Left lung (tissue), 10 donors: ENCODE data around the gene CDX1. TPM values are rescaled to one million over a fixed set of nuclear protein-coding genes. Genes with fewer than 3 reads are reported as not detected.

Experiments
- ATAC-seq: fragments of 200-7000 bp; cut with Tn5 transposase; one replicate; pipeline ENCODE4 v1.9.1; 2020; ENCODE audit warnings: moderate library complexity
- DNase-seq, 4 donors: peaks; one replicate each; pipeline ENCODE4 v3.0.0-alpha.2; 2013 to 2020
- H3K27ac ChIP-seq, 2 donors: fragments of 200-600 bp; sonication (generic) in 1 of 2; one replicate each; pipeline versions ENCODE4 v1.5.0 to v1.8.0; 2020 to 2021
- H3K27me3 ChIP-seq, 2 donors: fragments of 200-600 bp; sonication (generic) in 1 of 2; one replicate each; pipeline versions ENCODE4 v1.5.0 to v1.8.0; 2020 to 2021
- H3K36me3 ChIP-seq, 2 donors: fragments of 200-600 bp; sonication (generic) in 1 of 2; one replicate each; pipeline versions ENCODE4 v1.5.0 to v1.8.0; 2020 to 2021
- H3K4me1 ChIP-seq, 2 donors: fragments of 200-600 bp; one replicate each; pipeline ENCODE4 v1.8.0; 2021
- H3K4me3 ChIP-seq, 2 donors: fragments of 200-600 bp; sonication (generic) in 1 of 2; one replicate each; pipeline versions ENCODE4 v1.5.0 to v1.8.0; 2020 to 2021; ENCODE audit warnings: mild to moderate bottlenecking in 1 of 2
- H3K9me3 ChIP-seq, 2 donors: fragments of 200-600 bp; sonication (generic) in 1 of 2; one replicate each; pipeline versions ENCODE4 v1.5.0 to v1.8.0; 2020 to 2021
- intact Hi-C, 2 donors: fragments of 100-400 bp; cut with DNase I; formaldehyde crosslinking; loops; one replicate each; pipeline versions ENCODE4 v1.11.2 to v1.14.2; 2022
- polyA plus RNA-seq, 6 donors: library from polyadenylated mRNA; unstranded; fragments of 120-200 nt; gene quantifications; one replicate each; pipeline ENCODE4 v1.2.1, GENCODE V29; 2013; ENCODE audit not compliant: insufficient read length in 6 of 6
- total RNA-seq, 2 donors: library from RNA; stranded (reverse); fragmentation: NEBNext Ultra II Directional; extraction: Animal tissue kit (Norgen Biotek cat#: 25700); gene quantifications; one replicate each; pipeline ENCODE4 v1.2.1, GENCODE V29; 2021
- TF ChIP-seq, protein P1 (sequence below), 2 donors: fragments of 200-600 bp; sonication (generic) in 1 of 2; IDR thresholded peaks; one replicate each; pipeline versions ENCODE4 v1.5.0 to v1.8.0; 2021; ENCODE audit warnings: antibody characterized with exemption in 2 of 2
- donor health status: DM: no; HTN: yes; CAD: no.
- donor health status: DM: no; HTN: no; CAD: no.

CDX1 gene
- total and polyA plus RNA-seq, 8 donors, result 0.14 to 0.60 (median 0.34) TPM; not detected in 1

DNA sequence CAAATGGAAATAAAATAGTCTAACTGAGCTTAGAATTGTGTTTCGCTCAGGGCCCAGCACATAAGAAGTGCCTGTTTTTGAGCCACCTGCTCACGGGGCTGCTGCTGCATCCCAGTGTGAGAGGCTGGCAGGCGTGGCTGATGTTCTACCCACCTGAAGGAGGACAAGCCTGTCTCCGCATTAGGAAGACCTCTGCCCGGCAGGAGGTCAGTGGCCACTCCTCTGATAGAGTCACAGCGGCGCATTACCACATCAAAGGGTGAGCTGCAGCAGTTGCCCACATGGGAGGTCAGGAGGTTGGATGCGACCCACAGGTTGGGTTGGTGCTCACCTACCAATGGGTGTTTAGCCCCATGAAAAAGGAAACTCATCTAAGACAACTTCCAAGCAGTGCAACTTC, 19.6 kb downstream of the CDX1 start:
- H3K27ac ChIP-seq, result no peak overlapping the region
- TF ChIP-seq, protein P1, sequence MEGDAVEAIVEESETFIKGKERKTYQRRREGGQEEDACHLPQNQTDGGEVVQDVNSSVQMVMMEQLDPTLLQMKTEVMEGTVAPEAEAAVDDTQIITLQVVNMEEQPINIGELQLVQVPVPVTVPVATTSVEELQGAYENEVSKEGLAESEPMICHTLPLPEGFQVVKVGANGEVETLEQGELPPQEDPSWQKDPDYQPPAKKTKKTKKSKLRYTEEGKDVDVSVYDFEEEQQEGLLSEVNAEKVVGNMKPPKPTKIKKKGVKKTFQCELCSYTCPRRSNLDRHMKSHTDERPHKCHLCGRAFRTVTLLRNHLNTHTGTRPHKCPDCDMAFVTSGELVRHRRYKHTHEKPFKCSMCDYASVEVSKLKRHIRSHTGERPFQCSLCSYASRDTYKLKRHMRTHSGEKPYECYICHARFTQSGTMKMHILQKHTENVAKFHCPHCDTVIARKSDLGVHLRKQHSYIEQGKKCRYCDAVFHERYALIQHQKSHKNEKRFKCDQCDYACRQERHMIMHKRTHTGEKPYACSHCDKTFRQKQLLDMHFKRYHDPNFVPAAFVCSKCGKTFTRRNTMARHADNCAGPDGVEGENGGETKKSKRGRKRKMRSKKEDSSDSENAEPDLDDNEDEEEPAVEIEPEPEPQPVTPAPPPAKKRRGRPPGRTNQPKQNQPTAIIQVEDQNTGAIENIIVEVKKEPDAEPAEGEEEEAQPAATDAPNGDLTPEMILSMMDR (IDR thresholded peaks at IDR 0.05), result no peak
- ATAC-seq, result no peak
- no peaks in the 10 kb centered on the region for H3K36me3 ChIP-seq
- intact Hi-C loops, result no loop called here
- no peak overlapping the region for H3K4me3 ChIP-seq
- H3K27me3 ChIP-seq, result peaks cover 19 to 31% of the 10 kb centered on the region in 2 donors
- no peaks in the 10 kb centered on the region for H3K9me3 ChIP-seq
- DNase-seq, result peak in 1 of 4 donors; percentile 52
- H3K4me1 ChIP-seq, result peaks cover 0 to 10% of the 10 kb centered on the region in 2 donors

DNA sequence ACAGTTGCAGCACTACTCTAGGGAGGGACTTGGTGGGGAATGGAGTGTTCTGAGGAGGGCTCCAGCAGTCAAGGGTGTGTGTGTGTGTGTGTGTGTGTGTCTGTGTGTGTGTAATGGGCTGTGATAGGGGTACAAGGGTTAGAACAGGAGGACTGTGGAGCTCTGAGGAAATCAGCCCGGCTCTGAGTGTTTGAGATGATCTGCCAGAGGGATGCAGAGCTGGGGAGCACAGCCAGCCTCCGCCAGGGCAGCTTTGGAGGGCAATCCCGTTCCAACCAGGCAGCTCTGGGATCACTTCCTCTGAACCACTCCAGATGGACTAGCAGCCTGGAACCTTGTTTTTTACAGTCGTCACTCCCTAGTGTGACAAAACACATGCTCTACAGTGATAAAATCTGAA, 20.3 kb downstream of the CDX1 start:
- TF ChIP-seq, protein P1 (IDR thresholded peaks at IDR 0.05), result no peak
- Histone ChIP-seq H3K4me3 (no peak overlapping the region), H3K36me3 (no peaks in the 10 kb centered on the region), H3K4me1 (peaks cover 0 to 7% of the 10 kb centered on the region in 2 donors), H3K9me3 (no peaks in the 10 kb centered on the region), H3K27ac (no peak overlapping the region), H3K27me3 (peaks cover 19 to 39% of the 10 kb centered on the region in 2 donors)
- no peak for ATAC-seq
- intact Hi-C loops, result no loop called here
- DNase-seq, result peak in 1 of 4 donors; percentile 18

DNA sequence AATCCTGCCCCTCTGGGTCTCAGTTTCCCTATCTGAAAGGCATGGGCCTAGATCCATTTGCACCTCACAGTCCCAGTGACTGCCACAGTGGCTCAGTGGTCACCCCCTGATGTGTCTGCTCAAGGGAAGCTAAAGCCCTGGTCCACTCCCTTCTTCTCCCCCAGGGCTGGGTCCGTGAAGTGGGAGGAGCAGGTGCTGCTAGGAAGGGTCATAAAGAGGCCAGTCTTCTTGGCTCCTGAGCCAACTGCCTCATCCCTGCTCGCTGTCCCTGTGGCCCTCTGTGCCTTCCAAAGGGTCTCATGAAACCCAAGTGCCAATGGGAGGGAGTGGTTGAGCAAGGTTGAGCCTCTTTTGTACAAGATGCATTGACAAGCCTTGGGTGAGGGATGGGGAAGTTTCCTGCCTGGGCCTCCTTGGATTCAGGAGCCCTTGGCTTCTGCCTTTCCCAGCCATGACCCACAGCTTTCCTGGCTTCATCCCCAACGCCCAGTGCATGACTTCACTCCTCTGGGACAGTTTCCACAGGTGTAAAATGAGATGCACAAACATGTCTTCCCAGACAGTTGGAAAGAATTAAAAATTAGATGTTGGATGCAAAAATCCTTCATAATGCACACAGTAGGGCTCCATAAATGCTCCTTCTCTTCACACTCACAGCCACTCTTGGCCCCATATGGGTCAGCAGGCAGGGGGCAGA, 21.7 kb downstream of the CDX1 start:
- peak in 1 of 4 donors; percentile 37 for DNase-seq
- H3K27ac ChIP-seq, result no peak overlapping the region
- intact Hi-C loops, result no loop called here
- TF ChIP-seq, protein P1 (IDR thresholded peaks at IDR 0.05), result no peak
- H3K36me3 ChIP-seq, result no peaks in the 10 kb centered on the region
- H3K9me3 ChIP-seq, result no peaks in the 10 kb centered on the region
- H3K27me3 ChIP-seq, result peaks cover 19 to 53% of the 10 kb centered on the region in 2 donors
- H3K4me3 ChIP-seq, result no peak overlapping the region
- no peak for ATAC-seq
- H3K4me1 ChIP-seq, result peaks cover 0 to 7% of the 10 kb centered on the region in 2 donors

DNA sequence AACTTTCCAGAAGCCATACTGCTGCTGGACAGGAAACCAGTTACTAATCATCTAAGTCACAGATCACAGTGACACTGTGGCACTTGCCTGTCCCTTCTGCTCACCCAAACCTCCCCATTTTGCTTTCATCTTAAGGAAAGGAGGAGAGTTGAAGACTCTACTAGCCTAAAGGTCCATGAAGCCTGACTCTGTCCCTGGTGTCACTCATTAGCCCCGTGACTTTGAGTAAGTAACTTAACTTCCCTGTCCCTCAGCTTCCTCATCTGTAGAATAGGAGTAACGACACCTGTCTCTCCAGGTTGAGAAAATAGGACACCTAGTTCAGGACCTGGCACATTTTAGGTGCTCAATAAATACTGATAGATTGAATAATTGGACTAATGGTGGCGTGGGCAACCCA, 22.7 kb downstream of the CDX1 start:
- Histone ChIP-seq H3K4me1 (peaks cover 0 to 7% of the 10 kb centered on the region in 2 donors), H3K4me3 (no peak overlapping the region), H3K9me3 (no peaks in the 10 kb centered on the region), H3K36me3 (no peaks in the 10 kb centered on the region), H3K27ac (no peak overlapping the region), H3K27me3 (peaks cover 19 to 54% of the 10 kb centered on the region in 2 donors)
- ATAC-seq (no peak), DNase-seq (no peak)
- intact Hi-C loops, result no loop called here
- TF ChIP-seq, protein P1 (IDR thresholded peaks at IDR 0.05), result no peak

DNA sequence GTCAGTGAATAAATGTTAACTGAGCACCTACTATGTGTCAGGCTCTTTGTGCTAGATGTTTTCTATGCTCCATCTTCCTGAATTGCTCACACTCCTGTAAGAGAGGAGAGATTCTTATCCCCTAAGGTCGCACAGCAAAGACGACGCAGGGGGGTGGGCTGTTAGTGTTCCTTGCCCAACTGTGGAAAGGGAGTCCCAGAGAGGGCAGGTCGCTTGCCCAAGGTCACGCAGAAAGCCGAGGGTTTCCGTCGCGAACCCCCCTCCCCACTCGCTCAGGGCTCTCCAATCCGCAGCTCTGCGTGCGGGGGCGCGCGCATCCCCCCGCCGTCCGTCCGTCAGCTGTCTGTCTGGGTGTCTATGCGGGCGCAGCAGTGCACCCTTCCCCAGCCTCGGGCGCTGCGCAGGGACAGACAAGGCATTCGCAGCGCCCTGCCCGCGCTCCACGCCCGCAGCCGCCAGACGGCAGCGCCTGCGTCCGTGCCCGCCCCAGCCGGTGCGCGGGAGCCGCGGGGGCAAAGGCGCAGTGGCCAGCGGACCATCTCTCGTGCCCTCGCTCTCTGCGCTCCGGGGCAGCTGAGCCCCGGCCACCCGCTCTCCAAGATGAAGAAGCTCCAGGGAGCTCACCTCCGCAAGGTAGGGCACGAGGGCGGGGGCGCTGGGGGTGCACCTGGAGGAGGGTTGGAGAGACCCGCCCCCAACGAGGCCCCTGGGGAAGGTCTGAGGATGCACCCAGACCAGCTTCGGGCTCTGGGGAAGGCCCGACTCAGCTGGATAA, 23.3 kb downstream of the CDX1 start, which contains the start of gene SLC6A7:
Gene SLC6A7 (plus strand): TSS at position 335 of the 775 bp plus-strand sequence. CDS start 266 bp downstream, at position 601.
- Histone ChIP-seq H3K36me3 (no peaks in the 10 kb centered on the region), H3K9me3 (no peaks in the 10 kb centered on the region), H3K4me3 (no peak within 1 kb of the TSS), H3K4me1 (peaks cover 0 to 7% of the 10 kb centered on the region in 2 donors), H3K27ac (no peak within 1 kb of the TSS), H3K27me3 (peaks cover 19 to 56% of the 10 kb centered on the region in 2 donors)
- peak in 1 of 4 donors; percentile 58 for DNase-seq
- intact Hi-C loops, result no loop called here
- TF ChIP-seq, protein P1 (IDR thresholded peaks at IDR 0.05), result no peak
- no peak for ATAC-seq
